ENCODE results near the gene MALT1. TPM values are rescaled to one million over a fixed set of nuclear protein-coding genes. Genes with fewer than 3 reads are reported as not detected.

The MALT1 gene
- total and polyA plus RNA-seq, 9 of the 15 experiments (the other 6 are each of a cell fraction or from before 2014, with no cell fraction given), result 0.14 to 1.6 (median 0.32) TPM

DNA sequence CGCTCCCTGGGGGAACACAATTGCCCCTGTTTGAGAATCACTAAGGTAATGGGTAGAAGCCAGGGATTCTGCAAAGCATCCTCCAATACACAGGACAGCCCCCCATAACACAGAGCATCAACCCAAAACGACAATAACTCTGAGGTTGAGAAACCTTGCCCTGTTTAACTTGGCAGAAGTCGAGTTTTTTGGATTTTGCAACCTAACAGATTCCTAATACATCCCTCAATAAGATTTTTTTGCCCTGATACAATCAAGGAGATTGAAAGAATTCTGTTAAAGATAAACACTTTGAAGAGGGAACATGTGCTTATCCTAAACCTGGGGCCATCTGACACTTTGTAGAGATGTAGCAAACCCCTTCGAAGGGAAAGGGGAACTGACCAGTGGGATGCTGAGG lies 100.9 kb downstream of the MALT1 start:
- BruUV-seq (replicated peaks), result no TSS peak
- DNase-seq (ENCODE audit: extremely low read depth in 1 of 4, low spot score in 3 of 4), result no peak
- in situ Hi-C loops (cut with MboI), result no loop called here

More for the DNA sequence above, 100.9 kb downstream of the MALT1 start:
- H3K4me3 ChIP-seq, result no peak overlapping the region
- H3K4me1 ChIP-seq (replicated peaks in 1 of 2; ENCODE audit: control insufficient read depth in 2 of 2, insufficient read depth in 2 of 2, low read length in 2 of 2), result peaks cover 0 to 6% of the 10 kb centered on the region in 2 experiments; a peak in 2 of 5 replicates
- ATAC-seq (no peak), FAIRE-seq (no peak)
- no peaks in the 10 kb centered on the region for H3K9me3 ChIP-seq (replicated peaks; ENCODE audit: control insufficient read depth, insufficient read depth, low read depth, low read length)
- intact Hi-C loops (cut with micrococcal nuclease), result no loop called here
- ChIA-PET CTCF (ENCODE audit: low intra/inter-chr PET ratio) (no interaction called here), POLR2A (no interaction called here)
- no peaks in the 10 kb centered on the region for H3K9me1 ChIP-seq (ENCODE audit: control insufficient read depth, insufficient read depth, low read length)
- no peaks in the 10 kb centered on the region for H3K36me3 ChIP-seq (ENCODE audit: control insufficient read depth, insufficient read depth, low read length)
- no peak overlapping the region for H3K4me2 ChIP-seq (ENCODE audit: insufficient read depth, low read length)
- no peak overlapping the region for H3K27ac ChIP-seq (ENCODE audit: extremely low read depth, low read depth, low read length)
- H3K27me3 ChIP-seq (ENCODE audit: control insufficient read depth in 2 of 2, insufficient read depth in 2 of 2, low read length in 2 of 2), result no peaks in the 10 kb centered on the region
- H2AFZ ChIP-seq (ENCODE audit: low read depth, low read length), result no peak overlapping the region
- TF ChIP-seq GABPB1 (CRISPR knock-in tag; IDR thresholded peaks at IDR 0.05) (no peak), BACH1 (tag; IDR thresholded peaks at IDR 0.05) (no peak), ZNF395 (CRISPR knock-in tag; IDR thresholded peaks at IDR 0.05) (no peak), ZNF785 (CRISPR knock-in tag; IDR thresholded peaks at IDR 0.05) (no peak), ZEB2 (IDR thresholded peaks at IDR 0.05) (no peak), DIDO1 (tag; IDR thresholded peaks at IDR 0.05; ENCODE audit: low read depth) (no peak), MIER1 (IDR thresholded peaks at IDR 0.05; ENCODE audit: low read depth) (no peak), ADNP (tag; IDR thresholded peaks at IDR 0.05) (no peak), NFXL1 (CRISPR knock-in tag; IDR thresholded peaks at IDR 0.05) (no peak), SP2 (IDR thresholded peaks at IDR 0.05; ENCODE audit: extremely low read depth, low read depth, low read length, poor library complexity, severe bottlenecking) (no peak), ZNF354B (CRISPR knock-in tag; IDR thresholded peaks at IDR 0.05) (no peak), TBP (optimal IDR thresholded peaks at IDR 0.05; ENCODE audit: low read depth, low read length) (no peak), EWSR1 (IDR thresholded peaks at IDR 0.05; ENCODE audit: borderline replicate concordance, low read depth, partially characterized antibody) (no peak), PHF8 (IDR thresholded peaks at IDR 0.05; ENCODE audit: borderline replicate concordance, low read length) (no peak), SMARCE1 (IDR thresholded peaks at IDR 0.05) (no peak), ZNF217 (CRISPR knock-in tag; IDR thresholded peaks at IDR 0.05) (no peak), CGGBP1 (CRISPR knock-in tag; IDR thresholded peaks at IDR 0.05) (no peak)
- H3K9ac ChIP-seq (ENCODE audit: insufficient read depth in 1 of 2, low read depth in 2 of 2, low read length in 2 of 2), result no peak overlapping the region
- no peaks in the 10 kb centered on the region for H3K79me2 ChIP-seq (ENCODE audit: control insufficient read depth, insufficient read depth, low read length)
- no peaks in the 10 kb centered on the region for H4K20me1 ChIP-seq (replicated peaks; ENCODE audit: control insufficient read depth, insufficient read depth, low read length)
- 0% methylated on average over 4 of the region's 4 CpGs for WGBS (ENCODE audit: insufficient coverage, low coverage, missing lambda C conversion rate)

Measured in K562 (cell line).